Prostate gland (tissue), 2 donors: ENCODE measurements around the gene SMG5. TPM values are rescaled to one million over a fixed set of nuclear protein-coding genes. Genes with fewer than 3 reads are reported as not detected.

ENCODE experiments used
- DNase-seq: peaks from one replicate; pipeline ENCODE4 v3.0.0-alpha.2; 2019; ENCODE audit warnings: low spot score
- H3K27ac ChIP-seq, 2 donors: fragments of 200-600 bp; sonication (generic); 2 replicates each; pipeline ENCODE4 v1.5.1; 2017 to 2019
- H3K27me3 ChIP-seq: fragments of 200-600 bp; sonication (generic); replicated peaks from 2 replicates; pipeline ENCODE4 v1.5.1; 2019; ENCODE audit not compliant: insufficient read depth
- H3K36me3 ChIP-seq, 2 donors: fragments of 200-600 bp; sonication (generic); 1 replicate in 1 of 2; 2 replicates in 1 of 2; pipeline versions ENCODE4 v1.5.1 to v1.8.1; 2017 to 2019
- H3K4me1 ChIP-seq: fragments of 200-600 bp; sonication (generic); replicated peaks from 2 replicates; pipeline ENCODE4 v1.5.1; 2019
- H3K4me3 ChIP-seq, 2 donors: fragments of 200-600 bp; sonication (generic); 2 replicates each; pipeline ENCODE4 v1.5.1; 2017 to 2019
- H3K9me3 ChIP-seq: fragments of 200-600 bp; sonication (generic); 2 replicates; pipeline ENCODE4 v1.5.1; 2017
- POLR2A ChIP-seq: fragments of 450-650 bp; IDR thresholded peaks from one replicate; pipeline ENCODE4 v1.6.1; 2016; ENCODE audit warnings: antibody characterized with exemption, mild to moderate bottlenecking
- POLR2AphosphoS5 ChIP-seq: sonication (generic); formaldehyde crosslinking; IDR thresholded peaks from one replicate; pipeline ENCODE4 v1.6.1; 2017; ENCODE audit warnings: antibody characterized with exemption
- WGBS: methylation state at CpG from one replicate; pipeline ENCODE4 v1.1.5; 2018; 5-methylcytosine and 5-hydroxymethylcytosine counted together
- intact Hi-C: fragments of 100-400 bp; cut with DNase I; formaldehyde crosslinking; loops from one replicate; pipeline ENCODE4 v1.14.2; 2022
- total RNA-seq, 2 donors: library from RNA; depleted of rRNA; stranded (reverse); fragments of >200 nt; gene quantifications; one replicate each; pipeline ENCODE4 v1.1.0, GENCODE V29; 2016
- TF ChIP-seq, protein P1 (sequence below), 4 experiments: fragments of 200-600 bp in 2 of 4; fragments of 450-650 bp in 2 of 4; sonication (generic) in 2 of 4; IDR thresholded peaks; 1 replicate in 3 of 4; 2 replicates in 1 of 4; pipeline ENCODE4 v1.5.1; 2016 to 2019; ENCODE audit warnings: antibody characterized with exemption in 4 of 4, mild to moderate bottlenecking in 2 of 4, moderate library complexity in 2 of 4

The SMG5 gene
- total RNA-seq, 2 donors from 2014 or later, result 49.1 to 113 TPM

DNA sequence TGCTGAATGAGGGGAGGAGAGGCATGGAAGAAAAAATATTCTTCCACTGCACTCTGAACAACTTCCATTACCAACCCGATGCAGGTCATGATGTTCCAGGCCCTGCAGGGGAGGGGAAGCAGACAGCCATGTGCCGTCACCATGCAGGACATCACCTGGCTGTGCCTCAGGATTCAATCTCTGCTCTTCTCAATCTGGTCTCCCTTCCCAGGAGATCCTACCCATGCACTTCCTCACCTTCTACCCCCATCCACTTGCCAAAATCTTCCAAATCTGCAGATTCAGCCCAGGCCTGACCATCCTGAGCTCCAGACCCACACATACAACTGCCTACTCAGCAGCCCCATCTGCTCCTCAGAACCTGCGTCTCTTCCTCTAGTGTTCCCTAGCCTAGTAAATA is 29.0 kb downstream of the SMG5 start:
- 89% methylated on average over 3 of the region's 3 CpGs for WGBS
- DNase-seq, result no peak
- intact Hi-C loops, result no loop called here

GRCh38 chr1:156251527-156251926 is 31.1 kb downstream of the SMG5 start:
- H3K27me3 ChIP-seq, result no peaks in the 10 kb centered on the region
- TF ChIP-seq POLR2A (no peak), POLR2AphosphoS5 (no peak)
- TF ChIP-seq, protein P1, sequence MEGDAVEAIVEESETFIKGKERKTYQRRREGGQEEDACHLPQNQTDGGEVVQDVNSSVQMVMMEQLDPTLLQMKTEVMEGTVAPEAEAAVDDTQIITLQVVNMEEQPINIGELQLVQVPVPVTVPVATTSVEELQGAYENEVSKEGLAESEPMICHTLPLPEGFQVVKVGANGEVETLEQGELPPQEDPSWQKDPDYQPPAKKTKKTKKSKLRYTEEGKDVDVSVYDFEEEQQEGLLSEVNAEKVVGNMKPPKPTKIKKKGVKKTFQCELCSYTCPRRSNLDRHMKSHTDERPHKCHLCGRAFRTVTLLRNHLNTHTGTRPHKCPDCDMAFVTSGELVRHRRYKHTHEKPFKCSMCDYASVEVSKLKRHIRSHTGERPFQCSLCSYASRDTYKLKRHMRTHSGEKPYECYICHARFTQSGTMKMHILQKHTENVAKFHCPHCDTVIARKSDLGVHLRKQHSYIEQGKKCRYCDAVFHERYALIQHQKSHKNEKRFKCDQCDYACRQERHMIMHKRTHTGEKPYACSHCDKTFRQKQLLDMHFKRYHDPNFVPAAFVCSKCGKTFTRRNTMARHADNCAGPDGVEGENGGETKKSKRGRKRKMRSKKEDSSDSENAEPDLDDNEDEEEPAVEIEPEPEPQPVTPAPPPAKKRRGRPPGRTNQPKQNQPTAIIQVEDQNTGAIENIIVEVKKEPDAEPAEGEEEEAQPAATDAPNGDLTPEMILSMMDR (IDR thresholded peaks at IDR 0.05), result no peak
- no peak for DNase-seq
- no peak overlapping the region for H3K27ac ChIP-seq
- no peaks in the 10 kb centered on the region for H3K9me3 ChIP-seq
- peaks cover 23 to 31% of the 10 kb centered on the region in 2 donors for H3K36me3 ChIP-seq
- no peak overlapping the region for H3K4me3 ChIP-seq
- WGBS, result 16% methylated on average over 3 of the region's 3 CpGs
- H3K4me1 ChIP-seq, result no peaks in the 10 kb centered on the region
- intact Hi-C loops, result no loop called here

More for the DNA sequence above, 29.0 kb downstream of the SMG5 start:
- Histone ChIP-seq H3K4me3 (no peak overlapping the region), H3K9me3 (no peaks in the 10 kb centered on the region), H3K36me3 (peaks cover 23 to 41% of the 10 kb centered on the region in 2 donors), H3K4me1 (no peaks in the 10 kb centered on the region), H3K27me3 (no peaks in the 10 kb centered on the region), H3K27ac (no peak overlapping the region)
- TF ChIP-seq POLR2A, result no peak
- no peak for TF ChIP-seq POLR2AphosphoS5

DNA sequence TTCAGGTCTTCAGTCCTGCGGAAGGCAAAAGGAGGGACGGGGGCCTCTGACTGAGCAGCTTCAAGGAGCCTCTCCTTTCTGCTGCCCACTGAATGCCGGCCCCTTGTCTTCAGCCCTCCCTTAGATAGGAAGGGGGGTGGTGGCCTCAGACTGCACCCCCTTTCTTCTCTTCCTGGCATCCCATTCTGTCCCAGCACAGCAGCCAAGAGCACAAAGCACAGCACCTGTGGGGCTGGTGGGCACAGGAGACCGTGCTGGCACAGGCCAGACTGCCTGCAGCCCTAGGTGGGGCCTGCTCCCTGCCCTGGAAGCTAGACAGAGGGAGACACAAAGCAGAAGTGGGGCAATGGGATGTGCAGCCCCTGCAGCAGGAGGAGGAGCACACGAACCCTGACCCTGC is 33.0 kb downstream of the SMG5 start:
- intact Hi-C loops, result no loop called here
- no peaks in the 10 kb centered on the region for H3K9me3 ChIP-seq
- no peak for DNase-seq
- H3K27me3 ChIP-seq, result no peaks in the 10 kb centered on the region
- TF ChIP-seq POLR2A, result no peak
- no peak for TF ChIP-seq POLR2AphosphoS5
- peaks cover 23 to 31% of the 10 kb centered on the region in 2 donors for H3K36me3 ChIP-seq
- no peak overlapping the region for H3K4me3 ChIP-seq
- WGBS, result 82% methylated on average over 5 of the region's 5 CpGs
- H3K27ac ChIP-seq, result no peak overlapping the region
- no peaks in the 10 kb centered on the region for H3K4me1 ChIP-seq

DNA sequence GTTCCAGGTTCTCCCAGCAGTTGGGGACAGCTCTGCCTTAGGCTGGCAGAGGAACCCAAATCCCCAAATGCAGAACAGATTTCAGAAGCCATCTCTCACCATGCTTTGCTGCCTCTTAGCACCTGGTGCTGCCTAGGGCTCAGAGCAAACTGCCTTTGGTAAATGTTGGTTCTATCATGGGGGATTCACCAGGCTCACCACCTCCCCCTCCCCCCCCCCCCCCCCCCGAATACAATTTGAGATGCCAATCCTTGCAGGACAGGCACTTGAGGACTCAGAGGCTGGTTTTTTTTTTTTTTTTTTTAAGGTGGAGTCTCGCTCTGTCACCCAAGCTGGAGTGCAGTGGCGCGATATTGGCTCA is 34.3 kb downstream of the SMG5 start:
- intact Hi-C loops, result no loop called here
- TF ChIP-seq POLR2AphosphoS5, result no peak
- TF ChIP-seq, protein P1 (IDR thresholded peaks at IDR 0.05), result no peak
- no peak for TF ChIP-seq POLR2A
- Histone ChIP-seq H3K4me3 (no peak overlapping the region), H3K27ac (no peak overlapping the region), H3K4me1 (no peaks in the 10 kb centered on the region), H3K27me3 (no peaks in the 10 kb centered on the region), H3K36me3 (peaks cover 19 to 27% of the 10 kb centered on the region in 2 donors), H3K9me3 (no peaks in the 10 kb centered on the region)
- no peak for DNase-seq
- 73% methylated on average over 4 of the region's 4 CpGs for whole genome bisulfite sequencing

DNA sequence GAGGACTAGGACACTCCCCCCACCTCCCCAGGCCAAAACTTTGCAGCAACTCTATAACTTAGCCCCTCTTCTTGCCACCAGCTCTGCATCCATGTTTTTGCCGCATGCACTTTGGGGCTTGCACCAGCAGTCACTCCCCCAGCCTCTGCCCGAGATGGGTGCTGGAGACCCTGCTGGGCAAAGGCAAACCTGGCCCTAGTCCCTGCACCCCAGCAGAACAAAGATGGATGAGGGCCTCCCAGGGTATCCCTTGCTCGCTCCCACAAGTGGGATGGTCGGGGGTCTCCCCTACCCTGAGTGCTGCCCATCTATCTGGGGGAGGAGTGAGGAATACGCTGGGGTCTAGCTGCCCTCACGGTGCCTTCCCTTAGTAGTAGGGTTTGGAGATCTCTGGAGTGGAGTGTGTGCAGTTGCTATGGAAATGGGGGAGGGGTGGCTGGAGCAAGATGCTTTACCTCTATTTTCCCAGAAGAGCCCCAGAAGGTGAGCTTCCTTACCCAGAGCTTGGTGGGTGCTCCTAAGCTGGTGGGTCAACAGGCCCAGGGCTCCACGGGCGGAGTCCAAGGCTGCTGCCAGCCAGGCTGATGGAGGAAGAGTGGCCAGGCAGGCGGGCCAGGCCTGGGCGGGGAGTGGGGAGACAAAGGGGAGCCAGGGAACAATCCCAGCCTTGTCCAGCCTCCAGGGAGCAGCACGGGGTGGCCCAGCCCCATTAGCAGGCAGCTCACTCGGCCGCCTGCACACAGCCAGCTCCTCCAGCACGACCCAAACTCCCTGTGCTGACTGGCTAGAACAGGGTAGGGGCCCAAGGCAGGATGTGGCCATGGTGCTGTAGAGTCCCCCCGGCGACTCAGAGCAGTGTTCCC is 34.9 kb downstream of the SMG5 start, which contains the start of gene PAQR6:
Gene PAQR6 (minus strand): TSS at position 597 of the 863 bp plus-strand sequence. CDS start 1,325 bp downstream, outside the sequence.
- H3K36me3 ChIP-seq, result peaks cover 18 to 21% of the 10 kb centered on the region in 2 donors
- TF ChIP-seq POLR2AphosphoS5, result no peak
- TF ChIP-seq, protein P1 (IDR thresholded peaks at IDR 0.05), result no peak
- no peak for TF ChIP-seq POLR2A
- no peaks in the 10 kb centered on the region for H3K4me1 ChIP-seq
- no peaks in the 10 kb centered on the region for H3K9me3 ChIP-seq
- WGBS, result 40% methylated on average over 16 of the region's 16 CpGs
- intact Hi-C loops, result no loop called here
- DNase-seq, result no peak
- no peaks in the 10 kb centered on the region for H3K27me3 ChIP-seq
- H3K27ac ChIP-seq, result no peak within 1 kb of the TSS
- H3K4me3 ChIP-seq, result no peak within 1 kb of the TSS
